GM12878 (cell line): ENCODE data around the gene COPS3. TPM values are rescaled to one million over a fixed set of nuclear protein-coding genes. Genes with fewer than 3 reads are reported as not detected.
"Not testable (repeated sequence)": the region's sequence is repeated elsewhere in the genome, so short reads cannot be mapped to it uniquely, and the experiment has no call there.

ENCODE experiments used
- ATAC-seq: fragments of 200-7000 bp; cut with Tn5 transposase; 3 replicates; pipeline ENCODE4 v1.9.1; 2020; ENCODE audit warnings: mild to moderate bottlenecking, moderate library complexity
- BruUV-seq: library from RNA; stranded (reverse); fragments of 400-500 nt; replicated peaks from 2 replicates; lab custom pipeline; 2021; lab: Mats Ljungman, UMichigan
- CTCF ChIA-PET: fragments of 300-600 bp; sonication (Branson Sonifier 250); formaldehyde crosslinking; extraction: SDS; loops from one replicate; lab custom pipeline; 2021; ENCODE audit warnings: inconsistent platforms; lab: Yijun Ruan, JAX
- POLR2A ChIA-PET: fragments of 350-600 bp; formaldehyde crosslinking; extraction: SDS; loops from one replicate; lab custom pipeline; 2021; ENCODE audit warnings: inconsistent platforms; lab: Charles Lee
- RAD21 ChIA-PET: fragments of 300-600 bp; sonication (Branson Sonifier 250); formaldehyde crosslinking; loops from one replicate; lab custom pipeline; 2023; ENCODE audit warnings: antibody characterized with exemption; ENCODE audit not compliant: unreplicated experiment; lab: Charles Lee
- SMC1A ChIA-PET: fragments of 300-600 bp; sonication (Branson Sonifier 250); formaldehyde crosslinking; loops from one replicate; lab custom pipeline; 2023; ENCODE audit not compliant: unreplicated experiment, uncharacterized antibody; lab: Charles Lee
- DNase-seq: peaks from one replicate; pipeline ENCODE4 v3.0.0-alpha.2; 2011; ENCODE audit warnings: low read depth, low spot score
- FAIRE-seq: peaks from 3 replicates; lab custom pipeline; 2011; peaks lifted over from hg19 to GRCh38; lab: Jason Lieb, UNC
- H2AFZ ChIP-seq: 2 replicates; pipeline ENCODE4 v1.6.0; 2011; ENCODE audit warnings: low read depth, low read length, control low read depth; ENCODE audit not compliant: control insufficient read depth
- H3K27ac ChIP-seq: 2 replicates; pipeline ENCODE4 v1.5.1; 2011; ENCODE audit warnings: control low read depth; ENCODE audit not compliant: control insufficient read depth, insufficient read depth
- H3K27me3 ChIP-seq, 2 experiments: replicated peaks in 1 of 2; 2 replicates each; pipeline versions ENCODE4 v1.6.0 to v1.6.1; 2011; ENCODE audit warnings: low read length in 1 of 2; ENCODE audit not compliant: control insufficient read depth in 2 of 2, insufficient read depth in 2 of 2
- H3K36me3 ChIP-seq, 2 experiments: 2 replicates each; pipeline ENCODE4 v1.5.1; 2011; ENCODE audit warnings: low read length in 1 of 2; ENCODE audit not compliant: control insufficient read depth in 2 of 2, insufficient read depth in 2 of 2
- H3K4me1 ChIP-seq: 2 replicates; pipeline ENCODE4 v1.6.1; 2011; ENCODE audit warnings: mild to moderate bottlenecking, low read length, moderate library complexity, mixed read lengths; ENCODE audit not compliant: control insufficient read depth, insufficient read depth
- H3K4me2 ChIP-seq: 2 replicates; pipeline ENCODE4 v1.6.0; 2011; ENCODE audit warnings: control low read depth; ENCODE audit not compliant: control insufficient read depth, insufficient read depth
- H3K4me3 ChIP-seq: fragments of 200-600 bp; sonication (generic); 2 replicates; pipeline ENCODE4 v1.5.1; 2016
- H3K79me2 ChIP-seq: 2 replicates; pipeline ENCODE4 v1.6.0; 2011; ENCODE audit warnings: low read length; ENCODE audit not compliant: control insufficient read depth, insufficient read depth
- H3K9ac ChIP-seq: 2 replicates; pipeline ENCODE4 v1.8.0; 2011; ENCODE audit warnings: low read length, control low read depth, mixed read lengths; ENCODE audit not compliant: control insufficient read depth, insufficient read depth
- H3K9me3 ChIP-seq: replicated peaks from 3 replicates; pipeline ENCODE4 v1.5.1; 2011; ENCODE audit warnings: mild to moderate bottlenecking, low read length; ENCODE audit not compliant: control insufficient read depth, insufficient read depth
- H4K20me1 ChIP-seq: 2 replicates; pipeline ENCODE4 v1.6.0; 2011; ENCODE audit not compliant: control insufficient read depth, insufficient read depth
- ATF7 ChIP-seq: fragments of 450-650 bp; IDR thresholded peaks from 2 replicates; pipeline ENCODE4 v1.6.1; 2016; ENCODE audit warnings: low read depth, mild to moderate bottlenecking
- CBFB ChIP-seq: IDR thresholded peaks from 2 replicates; pipeline ENCODE4 v1.6.1; 2016; ENCODE audit warnings: antibody characterized with exemption, low read depth
- CBX5 ChIP-seq: sonication (generic); IDR thresholded peaks from 2 replicates; pipeline ENCODE4 v1.6.1; 2016; ENCODE audit warnings: low read depth, moderate library complexity, mild to moderate bottlenecking, inconsistent platforms
- IKZF1 ChIP-seq: fragments of 450-650 bp; conservative IDR thresholded peaks from 2 replicates; pipeline ENCODE4 v1.6.1; 2017; ENCODE audit warnings: antibody characterized with exemption, mild to moderate bottlenecking
- KLF5 ChIP-seq: fragments of 450-650 bp; IDR thresholded peaks from 2 replicates; pipeline ENCODE4 v1.6.1; 2014; ENCODE audit warnings: mild to moderate bottlenecking; ENCODE audit not compliant: partially characterized antibody
- RAD21 ChIP-seq: IDR thresholded peaks from 2 replicates; pipeline ENCODE4 v1.6.1; 2011; ENCODE audit warnings: mild to moderate bottlenecking, low read depth, low read length, moderate library complexity; ENCODE audit not compliant: insufficient read depth
- WGBS: methylation state at CpG from one replicate; pipeline ENCODE4 v1.1.6; 2016; ENCODE audit warnings: low lambda C conversion rate; ENCODE audit not compliant: insufficient replicate concordance, insufficient coverage; ENCODE audit errors: missing lambda C conversion rate; 5-methylcytosine and 5-hydroxymethylcytosine counted together
- in situ Hi-C: fragments of 300-500 bp; cut with MboI; formaldehyde crosslinking; loops from 9 replicates; pipeline ENCODE4 v1.14.3; 2018; ENCODE audit warnings: mixed read lengths
- intact Hi-C: fragments of 100-400 bp; cut with micrococcal nuclease; formaldehyde crosslinking; loops from one replicate; pipeline ENCODE4 v1.14.2; 2022; ENCODE audit not compliant: unreplicated experiment
- polyA plus RNA-seq, 11 experiments: library from polyadenylated mRNA; depleted of rRNA in 4 of 11; unstranded in 6 of 11; stranded (reverse) in 5 of 11; fragments of >200 nt; fragmentation: Nextera tagmentation in 4 of 11; fragmentation: Illumina TruSeq in 1 of 11; extraction: Ambion mirVana in 4 of 11; extraction: Trizol in 1 of 11; gene quantifications; 1 replicate in 1 of 11; 2 replicates in 10 of 11; pipeline versions ENCODE4 v1.2.1 to v1.2.3, GENCODE V29; 2011 to 2016; ENCODE audit warnings: inconsistent platforms in 2 of 11, missing spikeins in 2 of 11, low read depth in 1 of 11
- total RNA-seq, 4 experiments: library from RNA; depleted of rRNA in 3 of 4; stranded (reverse); fragments of >200 nt in 3 of 4; fragmentation: Illumina TruSeq in 1 of 4; extraction: Trizol in 1 of 4; gene quantifications; 2 replicates each; pipeline versions ENCODE4 v1.2.1 to v1.2.3, GENCODE V29; 2013 to 2021
- TF ChIP-seq, protein P1 (sequence below): IDR thresholded peaks from 2 replicates; pipeline ENCODE4 v1.6.1; 2012; ENCODE audit warnings: low read depth, low read length, improper control_type of control experiment

COPS3 gene
- total and polyA plus RNA-seq, 10 of the 15 experiments (the other 5 are each of a cell fraction or from before 2014, with no cell fraction given), result 99.7 to 187 (median 133) TPM

- TF ChIP-seq CBX5 (no peak), KLF5 (no peak), RAD21 (no peak), IKZF1 (no peak), CBFB (no peak), ATF7 (no peak)
- TF ChIP-seq, protein P1, sequence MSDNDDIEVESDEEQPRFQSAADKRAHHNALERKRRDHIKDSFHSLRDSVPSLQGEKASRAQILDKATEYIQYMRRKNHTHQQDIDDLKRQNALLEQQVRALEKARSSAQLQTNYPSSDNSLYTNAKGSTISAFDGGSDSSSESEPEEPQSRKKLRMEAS, result no peak
These were observed 24.7 kb downstream of the COPS3 start (continued) for GRCh38 chr17:17256316-17256715.

GRCh38 chr17:17255689-17256088 lies 25.4 kb downstream of the COPS3 start:
- peaks cover 27 to 36% of the 10 kb centered on the region in 2 experiments for H3K36me3 ChIP-seq
- H3K27me3 ChIP-seq, in situ Hi-C loops, H2AFZ ChIP-seq, H3K27ac ChIP-seq, H3K79me2 ChIP-seq, H3K9ac ChIP-seq, FAIRE-seq, H3K4me2 ChIP-seq, BruUV-seq, H3K4me3 ChIP-seq, intact Hi-C loops, H4K20me1 ChIP-seq, POLR2A ChIA-PET, ATAC-seq, H3K4me1 ChIP-seq, DNase-seq, H3K9me3 ChIP-seq: not testable (repeated sequence)
- WGBS, result 96% methylated on average over 10 of the region's 11 CpGs
- CTCF ChIA-PET, result interaction anchor here (0.6 kb wide), 1 partner anchor 248 kb away, joined by 3 read pairs; no protein-coding TSS in a partner anchor
- SMC1A ChIA-PET, result interaction anchor here (0.6 kb wide), 1 partner anchor 629 kb away, joined by 3 read pairs; no protein-coding TSS in a partner anchor
- RAD21 ChIA-PET, result interaction anchor here (0.6 kb wide), 1 partner anchor 1173 kb away, joined by 3 read pairs; no protein-coding TSS in a partner anchor
